ENCODE data around the gene TBL1XR1. TPM values are rescaled to one million over a fixed set of nuclear protein-coding genes. Genes with fewer than 3 reads are reported as not detected.

The TBL1XR1 gene
- total RNA-seq, 1 donor from 2014 or later = 64.9 TPM

- DNase-seq (ENCODE audit: extremely low read depth, low read depth, low spot score) = no peak
Measured at GRCh38 chr3:177110895-177111294, 86.4 kb downstream of the TBL1XR1 start.

DNA sequence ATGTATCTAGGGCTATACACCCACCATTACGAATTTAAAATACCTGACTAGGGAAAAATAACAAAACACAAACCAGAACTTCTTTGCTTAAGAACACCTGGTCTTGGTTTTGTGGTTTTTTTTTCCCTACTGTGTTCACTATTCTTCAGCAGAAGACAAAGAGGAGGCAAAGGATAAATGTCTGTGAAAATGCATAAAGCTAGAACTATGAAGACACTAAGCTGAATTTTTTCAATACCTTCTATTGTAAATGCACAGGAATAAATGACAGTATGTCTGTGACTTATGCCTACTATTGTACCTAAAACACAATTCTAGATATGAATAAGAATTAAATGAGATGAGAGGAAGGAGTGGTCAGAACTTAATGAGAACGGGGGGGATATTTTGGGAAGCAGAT is 86.9 kb downstream of the TBL1XR1 start:
- DNase-seq (ENCODE audit: extremely low read depth, low read depth, low spot score) = no peak

- no peak for DNase-seq (ENCODE audit: extremely low read depth, low read depth, low spot score)
Measured at GRCh38 chr3:177109688-177110330, 87.5 kb downstream of the TBL1XR1 start.

DNA sequence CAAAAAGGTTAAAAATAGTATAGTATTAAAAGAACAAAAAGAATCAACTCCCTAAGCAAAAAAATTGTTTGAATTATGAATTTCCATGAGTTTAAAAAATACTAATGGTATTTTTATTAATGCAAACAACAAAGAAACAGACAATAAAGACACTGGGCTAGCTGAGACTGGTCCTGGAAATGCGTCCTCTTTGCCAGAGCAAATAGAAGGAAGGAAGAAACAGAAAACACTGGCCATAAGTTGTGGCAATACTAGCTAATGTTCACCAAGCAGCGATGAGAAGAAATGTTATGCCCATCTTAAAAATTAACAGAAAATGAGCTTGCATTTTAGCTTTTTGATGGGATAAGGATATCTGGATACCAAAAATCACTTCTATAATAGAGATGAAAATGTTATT is 88.6 kb downstream of the TBL1XR1 start:
- no peak for DNase-seq (ENCODE audit: extremely low read depth, low read depth, low spot score)

DNA sequence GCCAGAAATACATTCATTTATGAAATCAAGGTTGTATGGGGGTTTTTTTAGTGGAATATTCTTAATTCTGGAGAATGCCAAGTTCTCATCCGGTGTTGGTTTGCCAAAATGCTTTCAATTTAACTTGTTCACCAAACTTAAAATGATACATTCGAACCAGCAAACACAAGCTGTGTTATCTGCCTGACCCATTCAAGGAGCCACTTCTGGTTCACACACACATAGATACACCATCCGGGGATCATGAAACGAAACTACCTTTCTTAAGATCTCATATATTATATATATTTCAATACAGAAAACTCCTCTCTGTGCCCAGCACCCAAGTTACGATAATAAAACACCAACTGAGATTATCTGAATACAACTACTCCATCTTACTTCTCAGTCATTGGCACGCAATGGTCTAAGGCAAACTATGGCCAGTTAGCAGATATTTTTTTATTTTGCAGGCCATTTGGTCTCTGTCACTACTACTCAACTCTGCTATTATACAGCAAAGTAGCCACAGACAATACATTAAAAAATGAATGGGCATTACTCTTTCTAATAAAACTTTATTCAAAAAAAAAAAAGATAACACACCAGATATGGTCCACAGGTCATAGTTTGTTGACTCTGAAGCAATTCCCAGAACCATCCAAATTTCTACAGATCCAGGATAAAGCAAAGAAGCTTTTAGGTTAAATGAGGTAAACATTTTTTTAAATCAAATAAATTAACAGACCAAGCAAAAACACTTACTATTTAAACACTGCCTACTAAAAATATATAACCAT is 89.6 kb downstream of the TBL1XR1 start:
- no peak for DNase-seq (ENCODE audit: extremely low read depth, low read depth, low spot score)

DNA sequence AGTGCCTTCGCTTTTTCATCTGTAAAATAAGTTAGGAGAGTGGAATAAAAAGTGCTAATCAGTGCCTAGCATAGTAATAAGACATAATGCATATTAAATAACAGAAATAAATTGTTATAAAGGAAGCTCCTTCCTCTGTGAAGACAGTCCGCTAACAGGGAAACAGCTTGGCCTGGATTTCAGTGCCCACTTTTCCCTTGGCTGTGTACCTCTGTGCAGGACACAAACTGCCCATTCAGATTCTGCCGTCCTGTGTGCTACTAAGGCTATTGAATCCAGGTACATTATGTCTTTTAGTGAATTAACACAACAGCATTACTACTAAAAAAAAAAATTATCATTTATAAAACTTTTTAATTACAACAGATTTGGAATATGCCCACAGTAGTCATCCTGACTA is 90.7 kb downstream of the TBL1XR1 start:
- DNase-seq (ENCODE audit: extremely low read depth, low read depth, low spot score) = no peak

GRCh38 chr3:177106184-177106583 is 91.1 kb downstream of the TBL1XR1 start:
- DNase-seq (ENCODE audit: extremely low read depth, low read depth, low spot score) = no peak

- DNase-seq (ENCODE audit: extremely low read depth, low read depth, low spot score) = no peak
Measured at GRCh38 chr3:177105623-177106022, 91.7 kb downstream of the TBL1XR1 start.

DNA sequence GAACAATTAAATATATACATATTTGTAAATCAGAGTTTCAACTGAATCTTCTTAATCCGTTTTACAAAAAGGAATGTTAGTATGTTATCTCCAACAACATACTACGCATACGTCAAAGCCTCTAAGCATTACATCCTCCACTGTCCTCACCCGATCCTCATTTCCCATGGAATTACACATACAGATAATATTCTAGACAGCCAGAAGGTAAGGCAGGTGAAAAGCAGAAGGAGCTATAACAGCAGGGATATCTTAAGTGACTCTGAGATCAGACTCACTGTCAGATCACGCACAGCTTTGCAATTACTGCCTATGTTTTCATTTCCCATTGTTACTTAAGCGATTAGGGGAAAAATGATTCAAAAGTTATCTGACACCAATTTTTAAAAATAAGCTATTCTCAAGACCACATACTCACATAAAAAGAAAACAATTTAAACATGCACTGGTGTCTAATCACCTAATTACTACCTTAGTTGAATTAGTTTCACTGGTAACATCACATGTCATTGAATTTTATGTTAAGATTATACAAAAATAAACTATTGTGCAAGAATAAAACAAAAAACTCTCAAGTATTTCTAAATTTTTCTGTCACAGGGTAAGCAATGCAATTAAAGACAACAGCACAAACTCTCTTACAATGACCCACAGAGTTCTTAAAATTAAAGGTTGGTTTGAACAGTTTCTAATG is 92.8 kb downstream of the TBL1XR1 start:
- DNase-seq (ENCODE audit: extremely low read depth, low read depth, low spot score) = no peak

DNA sequence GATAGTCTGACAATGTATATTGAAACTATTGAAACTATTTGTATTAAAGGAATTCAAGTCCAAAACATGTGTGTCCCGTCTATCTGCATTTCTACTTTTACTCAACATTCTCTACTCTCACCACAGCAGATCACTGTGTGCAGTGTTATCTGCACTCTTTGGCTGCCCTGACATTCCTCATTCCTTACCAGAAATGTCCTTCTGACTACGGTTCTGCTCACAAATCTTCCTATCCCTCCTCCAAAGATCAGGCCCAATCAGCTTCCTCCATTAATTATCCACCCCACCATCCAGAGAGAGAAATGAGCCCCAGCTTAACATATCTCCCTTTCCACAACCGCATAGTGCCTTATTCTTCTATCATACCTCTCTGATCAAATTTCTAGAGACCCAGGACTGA is 94.7 kb downstream of the TBL1XR1 start:
- no peak for DNase-seq (ENCODE audit: extremely low read depth, low read depth, low spot score)

DNA sequence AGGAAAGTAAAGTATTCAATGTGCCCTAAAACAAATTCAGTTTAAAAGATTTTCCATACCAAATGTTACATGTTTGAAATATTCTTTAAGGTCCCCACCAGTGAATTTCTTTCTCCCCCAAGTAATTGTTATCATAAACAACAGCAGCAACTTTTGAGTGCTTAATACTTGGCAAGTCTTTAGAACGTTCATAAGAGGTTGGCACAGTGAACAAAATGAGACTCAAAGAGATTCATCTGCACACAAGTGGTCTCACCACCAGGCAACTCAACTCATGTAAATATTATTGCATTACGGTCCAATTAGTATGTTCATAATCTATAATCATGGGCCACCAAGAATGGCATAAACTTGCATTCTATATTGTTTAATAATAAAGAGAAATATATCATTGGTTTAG is 98.7 kb downstream of the TBL1XR1 start:
- no peak for DNase-seq (ENCODE audit: extremely low read depth, low read depth, low spot score)

- DNase-seq (ENCODE audit: extremely low read depth, low read depth, low spot score) = no peak
Measured at GRCh38 chr3:177096615-177097014, 100.7 kb downstream of the TBL1XR1 start.

DNA sequence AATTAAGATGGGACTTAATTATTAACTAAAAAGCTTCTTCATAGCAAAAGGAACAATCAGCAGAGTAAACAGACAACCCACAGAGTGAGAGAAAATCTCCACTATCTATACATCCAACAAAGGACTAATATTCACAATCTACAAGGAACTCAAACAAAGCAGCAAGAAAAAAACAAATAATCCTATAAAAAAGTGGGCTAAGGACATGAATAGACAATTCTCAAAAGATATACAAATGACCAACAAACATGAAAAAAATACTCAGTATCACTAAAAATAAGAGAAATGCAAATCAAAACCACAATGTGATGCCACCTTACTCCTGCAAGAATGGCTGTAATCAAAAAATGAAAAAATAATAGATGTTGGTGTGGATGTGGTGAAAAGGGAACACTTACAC is 103.3 kb downstream of the TBL1XR1 start:
- no peak for DNase-seq (ENCODE audit: extremely low read depth, low read depth, low spot score)

DNA sequence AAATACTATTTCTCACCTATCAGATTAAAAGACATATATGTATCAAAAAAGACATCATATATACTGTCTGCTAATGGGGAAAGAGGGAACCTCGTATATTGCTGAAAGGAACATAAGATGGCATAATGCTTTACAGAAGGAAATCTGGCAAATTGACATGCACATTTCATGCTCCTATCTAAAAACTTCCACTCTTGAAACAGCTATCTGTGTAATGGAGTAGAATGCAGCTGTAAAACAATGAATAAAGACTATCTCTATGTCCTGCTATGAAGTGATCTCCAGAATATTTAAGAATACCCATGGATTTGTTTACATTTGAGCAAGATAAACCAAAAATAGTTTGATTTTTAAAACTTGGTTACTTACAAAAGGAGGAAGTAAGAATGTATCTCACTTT is 107.4 kb downstream of the TBL1XR1 start:
- no peak for DNase-seq (ENCODE audit: extremely low read depth, low read depth, low spot score)

GRCh38 chr3:177089110-177089509 is 108.2 kb downstream of the TBL1XR1 start:
- DNase-seq (ENCODE audit: extremely low read depth, low read depth, low spot score) = no peak

- no peak for DNase-seq (ENCODE audit: extremely low read depth, low read depth, low spot score)
Measured at GRCh38 chr3:177085794-177086193, 111.5 kb downstream of the TBL1XR1 start.

- no peak for DNase-seq (ENCODE audit: extremely low read depth, low read depth, low spot score)
Measured at GRCh38 chr3:177084616-177085015, 112.7 kb downstream of the TBL1XR1 start.

- DNase-seq (ENCODE audit: extremely low read depth, low read depth, low spot score) = no peak
Measured at GRCh38 chr3:177080122-177080521, 117.2 kb downstream of the TBL1XR1 start.

- no peak for DNase-seq (ENCODE audit: extremely low read depth, low read depth, low spot score)
Measured at GRCh38 chr3:177079684-177080083, 117.6 kb downstream of the TBL1XR1 start.

DNA sequence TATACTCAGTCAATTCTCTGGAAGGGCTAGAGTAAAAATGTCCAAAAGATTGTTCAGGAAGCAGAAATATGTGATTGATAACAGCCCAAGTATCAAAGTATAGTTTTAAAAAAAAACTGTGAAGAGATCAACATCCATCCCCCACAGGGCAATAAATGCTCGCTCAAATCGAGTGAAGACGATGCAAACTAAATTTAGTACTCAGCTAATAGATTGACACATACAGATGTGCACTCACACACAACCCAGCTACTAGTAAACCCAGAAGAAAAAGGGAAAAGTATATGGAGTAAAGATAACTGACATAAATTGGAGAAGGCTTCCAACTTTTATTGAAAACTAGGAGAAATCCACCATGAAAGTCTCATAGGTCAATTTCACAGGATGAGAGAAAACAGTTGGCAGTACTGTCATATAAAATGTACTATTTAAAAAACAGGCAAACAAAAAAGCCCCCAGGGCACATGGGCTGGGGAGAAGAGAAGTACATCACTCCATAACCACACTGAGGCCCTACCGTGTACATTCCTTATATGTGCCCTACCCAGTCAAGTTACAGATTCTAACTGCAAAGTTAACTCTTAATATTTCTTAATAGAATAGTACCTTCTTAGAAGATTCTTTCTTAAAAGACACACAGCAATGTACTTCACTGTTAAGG is 125.7 kb downstream of the TBL1XR1 start:
- DNase-seq (ENCODE audit: extremely low read depth, low read depth, low spot score) = no peak
